ENCODE data around the gene ABHD4.
"Not testable (repeated sequence)": the region's sequence is repeated elsewhere in the genome, so short reads cannot be mapped to it uniquely, and the experiment has no call there.

The ABHD4 gene

GRCh38 chr14:22627506-22628263, 29.6 kb downstream of the ABHD4 start:
- no peak for DNase-seq (ENCODE audit: low spot score)

GRCh38 chr14:22629361-22629760, 31.3 kb downstream of the ABHD4 start:
- no peak for DNase-seq (ENCODE audit: low spot score)

- no peak for DNase-seq (ENCODE audit: low spot score)
Measured at GRCh38 chr14:22630066-22630465, 32.0 kb downstream of the ABHD4 start.

- DNase-seq (ENCODE audit: low spot score), result no peak
Measured at GRCh38 chr14:22630486-22630885, 32.4 kb downstream of the ABHD4 start.

GRCh38 chr14:22634233-22634900, 36.3 kb downstream of the ABHD4 start:
- no peak for DNase-seq (ENCODE audit: low spot score)

- DNase-seq (ENCODE audit: low spot score), result not testable (repeated sequence)
Measured at GRCh38 chr14:22635980-22636379, 37.9 kb downstream of the ABHD4 start.

GRCh38 chr14:22640192-22640591, 42.1 kb downstream of the ABHD4 start:
- no peak for DNase-seq (ENCODE audit: low spot score)

GRCh38 chr14:22641846-22642245, 43.7 kb downstream of the ABHD4 start:
- DNase-seq (ENCODE audit: low spot score), result no peak

- DNase-seq (ENCODE audit: low spot score), result no peak
Measured at GRCh38 chr14:22644305-22644635, 46.2 kb downstream of the ABHD4 start, which contains the start of gene OR6J1. Gene OR6J1 (minus strand): TSS chr14:22644352. CDS start chr14:22634811, 9,541 bp downstream.

GRCh38 chr14:22646570-22647254, 48.6 kb downstream of the ABHD4 start:
- no peak for DNase-seq (ENCODE audit: low spot score)

- no peak for DNase-seq (ENCODE audit: low spot score)
Measured at GRCh38 chr14:22648506-22648905, 50.4 kb downstream of the ABHD4 start.

GRCh38 chr14:22650046-22650739, 52.1 kb downstream of the ABHD4 start:
- DNase-seq (ENCODE audit: low spot score), result no peak

GRCh38 chr14:22650960-22651521, 52.9 kb downstream of the ABHD4 start:
- no peak for DNase-seq (ENCODE audit: low spot score)

- DNase-seq (ENCODE audit: low spot score), result no peak
Measured at GRCh38 chr14:22651586-22651985, 53.5 kb downstream of the ABHD4 start.

- DNase-seq (ENCODE audit: low spot score), result peak; percentile 75
Measured at GRCh38 chr14:22653012-22653621, 55.0 kb downstream of the ABHD4 start.

- DNase-seq (ENCODE audit: low spot score), result no peak
Measured at GRCh38 chr14:22656226-22656625, 58.1 kb downstream of the ABHD4 start.

GRCh38 chr14:22656945-22657731, 59.0 kb downstream of the ABHD4 start:
- no peak for DNase-seq (ENCODE audit: low spot score)

GRCh38 chr14:22657861-22658260, 59.8 kb downstream of the ABHD4 start:
- DNase-seq (ENCODE audit: low spot score), result no peak

GRCh38 chr14:22658946-22659345, 60.8 kb downstream of the ABHD4 start:
- DNase-seq (ENCODE audit: low spot score), result no peak

GRCh38 chr14:22660654-22661053, 62.6 kb downstream of the ABHD4 start:
- no peak for DNase-seq (ENCODE audit: low spot score)

All from hematopoietic multipotent progenitor cell treated with erythropoietin and hydrocortisone succinate and interleukin-3 and kit ligand, for 17 days (in vitro differentiated cells).